Ecto neural progenitor cell (in vitro differentiated cells): ENCODE measurements around the gene SPACA7.
"Not testable (repeated sequence)": the region's sequence is repeated elsewhere in the genome, so short reads cannot be mapped to it uniquely, and the experiment has no call there.

Experiments used
- DNase-seq: peaks from one replicate; pipeline ENCODE4 v3.0.0-alpha.2; 2018; ENCODE audit warnings: low spot score

Gene SPACA7

DNA sequence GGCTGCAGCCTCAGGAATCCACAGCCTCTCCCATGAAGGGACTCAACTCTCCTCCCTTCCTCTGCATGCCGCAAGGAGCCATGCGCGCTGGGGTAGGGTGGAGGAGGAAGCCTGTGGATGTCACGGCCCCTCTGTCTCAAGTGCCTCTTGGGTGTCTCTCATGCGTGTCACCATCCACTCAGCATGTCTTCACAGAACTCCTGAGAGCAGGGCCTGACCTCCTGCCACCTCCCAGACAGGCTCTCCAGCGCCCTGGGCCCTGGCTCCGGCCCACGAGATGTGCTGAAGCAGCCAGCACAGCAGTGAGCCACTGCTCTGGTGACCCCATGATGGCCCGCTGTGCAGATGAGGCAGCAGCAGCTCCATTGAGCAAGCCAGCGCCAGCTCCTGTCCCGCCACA is 25.9 kb upstream of the SPACA7 start:
- DNase-seq = peak; percentile 43

DNA sequence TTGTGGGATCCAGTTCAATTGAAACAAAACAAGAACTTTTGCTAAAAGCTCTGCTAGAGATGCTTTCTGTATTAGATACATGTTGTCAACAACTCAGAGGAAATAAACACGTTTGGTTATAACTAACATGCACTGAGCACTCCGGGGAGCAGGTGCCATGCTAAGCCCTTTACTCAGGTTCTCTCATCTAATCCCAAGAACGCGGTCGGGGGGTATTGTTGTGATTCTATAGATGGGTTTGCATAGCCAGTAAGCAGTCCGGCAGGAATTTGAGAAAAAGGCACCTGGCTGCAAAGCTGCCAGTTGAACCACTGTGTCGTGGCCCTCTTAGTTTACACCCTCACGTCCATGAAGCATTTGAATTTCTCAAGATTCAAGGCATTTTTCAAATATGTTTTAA is 24.3 kb upstream of the SPACA7 start:
- no peak for DNase-seq

DNA sequence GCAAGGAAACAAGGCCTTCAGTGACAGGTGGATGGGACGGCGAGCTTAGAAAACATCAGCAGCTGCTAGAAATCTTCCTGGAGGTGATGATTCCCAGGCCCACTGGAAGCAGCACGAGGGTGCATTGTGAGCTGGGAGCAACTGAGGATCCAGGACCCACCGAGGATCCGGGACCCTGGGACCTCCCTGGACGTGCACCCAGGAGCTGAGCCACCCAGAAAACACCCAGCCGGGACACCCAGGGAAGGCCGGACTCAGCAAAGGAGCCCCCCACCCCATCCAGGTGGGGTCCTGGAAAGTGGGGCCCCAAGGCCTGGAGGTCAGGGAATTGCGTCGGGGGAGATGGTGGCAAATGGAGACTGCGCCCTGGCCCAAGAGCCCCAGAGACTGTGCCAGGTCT is 22.3 kb upstream of the SPACA7 start:
- DNase-seq = no peak

DNA sequence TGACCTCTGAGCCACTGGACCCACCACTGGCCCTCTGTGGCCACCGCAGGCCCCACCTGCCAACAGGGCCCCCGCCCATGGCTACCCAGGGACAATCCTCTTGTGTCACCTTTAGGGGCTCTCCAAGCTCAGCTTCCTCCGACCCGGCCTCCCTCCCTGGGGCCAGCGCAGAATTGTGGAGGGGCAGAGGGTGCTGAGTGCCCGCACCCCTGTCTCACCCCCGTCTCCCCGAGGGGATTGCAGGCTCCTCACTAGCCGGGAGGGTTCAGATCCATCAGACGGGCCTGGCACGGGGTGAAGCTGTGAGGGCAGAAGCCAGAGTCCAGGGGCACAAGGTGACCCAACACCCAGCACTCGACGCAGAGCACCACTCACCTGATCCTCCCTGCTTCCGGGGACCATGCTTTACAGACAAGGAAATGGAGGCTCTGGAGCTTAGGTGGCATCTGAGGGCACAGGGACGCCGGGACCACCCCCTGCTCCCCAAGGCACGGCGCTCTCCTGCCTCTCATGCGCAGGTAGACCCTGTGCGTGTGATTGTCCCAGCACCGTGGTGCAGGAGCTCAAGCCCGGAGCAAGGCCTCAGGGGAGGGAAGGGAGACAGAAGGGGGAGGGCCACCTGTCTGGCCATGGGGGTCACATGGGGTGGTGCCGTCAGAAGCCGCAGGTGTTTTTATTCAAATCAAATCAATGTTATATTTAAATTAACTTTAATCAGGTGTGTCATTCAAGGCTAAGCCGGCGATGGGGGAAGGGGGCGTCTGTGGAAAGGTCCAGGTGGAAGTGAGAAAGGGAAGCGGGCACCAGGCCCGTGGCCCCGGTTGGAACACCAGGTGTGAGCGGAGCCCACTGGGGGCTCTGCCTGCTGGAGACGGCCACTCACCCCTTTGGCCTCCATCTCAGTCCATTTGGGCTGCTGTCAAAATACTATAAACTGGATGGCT is 21.6 kb upstream of the SPACA7 start:
- DNase-seq = no peak

DNA sequence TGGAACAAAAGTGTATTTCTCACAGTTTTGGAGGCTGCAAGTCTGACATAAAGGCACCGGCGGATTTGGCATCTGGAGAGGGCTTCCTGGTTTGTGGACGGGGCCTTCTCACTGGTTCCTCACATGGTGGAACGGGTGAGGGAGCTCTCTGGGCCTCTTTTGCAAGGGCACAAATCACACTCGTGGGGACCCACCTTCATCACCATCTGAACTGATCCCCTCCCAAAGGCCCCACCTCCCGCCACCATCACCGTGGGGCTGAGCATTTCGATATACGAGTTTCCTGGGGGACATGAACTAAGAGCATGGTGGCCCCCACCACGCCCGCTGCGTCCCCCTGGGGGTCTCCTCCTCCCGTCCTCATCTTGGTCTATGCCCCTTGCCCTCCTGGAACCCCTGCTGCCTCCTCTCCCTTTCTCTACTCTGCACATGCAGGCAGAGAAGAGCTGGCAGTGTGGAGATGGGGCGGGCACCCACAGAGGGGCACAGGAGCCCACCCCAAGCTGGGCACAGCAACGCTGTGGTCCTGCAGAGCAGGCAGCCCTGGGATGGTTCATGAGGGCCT is 20.8 kb upstream of the SPACA7 start:
- DNase-seq = no peak

DNA sequence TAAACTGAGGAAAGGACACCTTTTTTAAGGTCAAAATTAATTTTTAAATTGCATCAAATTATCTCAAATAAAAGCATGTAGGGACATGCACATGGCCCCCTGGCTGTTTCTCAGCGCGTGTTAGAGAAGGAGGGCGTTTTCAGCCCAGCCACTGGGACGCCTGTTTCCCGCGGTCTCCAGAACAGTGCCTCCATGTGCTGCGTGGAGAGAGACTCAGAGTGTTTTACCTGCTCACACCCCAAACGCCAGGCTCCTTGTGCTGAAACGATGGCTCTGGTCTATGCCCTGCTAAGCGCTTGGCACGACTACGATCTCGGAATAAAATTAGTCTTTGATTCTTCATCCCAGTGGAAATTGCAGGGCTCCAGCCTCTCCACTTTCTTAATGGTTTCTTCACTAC is 20.0 kb upstream of the SPACA7 start:
- DNase-seq = no peak

DNA sequence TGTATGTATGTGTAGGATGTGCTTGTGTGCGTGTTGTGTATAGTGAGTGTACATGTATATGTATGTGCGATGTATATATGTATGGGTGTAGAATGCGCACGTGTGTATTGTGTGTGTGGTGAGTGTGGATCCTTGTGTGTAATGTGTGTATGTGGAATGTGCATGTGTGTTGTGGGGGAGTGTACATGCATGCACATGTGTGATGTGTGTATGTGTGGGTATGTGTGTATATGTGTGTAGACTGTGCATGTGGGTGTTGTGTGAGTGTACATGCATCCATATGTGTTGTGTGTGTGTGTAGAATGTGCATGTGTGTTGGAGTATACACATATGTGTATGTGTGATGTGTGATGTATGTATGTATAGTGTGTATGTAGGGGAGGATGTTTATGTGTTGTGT is 18.0 kb upstream of the SPACA7 start:
- no peak for DNase-seq

DNA sequence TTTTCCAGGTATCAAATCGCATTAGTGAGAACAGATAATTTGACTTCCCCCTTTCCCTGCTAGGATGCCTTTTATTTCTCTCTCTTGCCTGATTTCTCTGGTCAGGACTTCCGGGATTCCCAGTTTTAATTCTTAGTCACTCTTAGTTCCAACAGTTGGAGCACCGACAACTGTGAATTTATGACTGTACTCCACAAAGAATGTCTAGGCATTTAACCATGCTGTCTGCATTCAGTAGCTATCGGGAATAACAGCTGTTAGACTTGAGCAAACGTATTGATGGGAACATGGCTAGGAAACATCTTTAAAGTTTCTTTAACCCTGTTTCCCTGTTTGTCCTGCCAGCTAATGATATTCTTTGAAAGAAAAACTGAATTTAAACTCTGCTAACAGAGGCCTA is 14.1 kb upstream of the SPACA7 start:
- DNase-seq = no peak

DNA sequence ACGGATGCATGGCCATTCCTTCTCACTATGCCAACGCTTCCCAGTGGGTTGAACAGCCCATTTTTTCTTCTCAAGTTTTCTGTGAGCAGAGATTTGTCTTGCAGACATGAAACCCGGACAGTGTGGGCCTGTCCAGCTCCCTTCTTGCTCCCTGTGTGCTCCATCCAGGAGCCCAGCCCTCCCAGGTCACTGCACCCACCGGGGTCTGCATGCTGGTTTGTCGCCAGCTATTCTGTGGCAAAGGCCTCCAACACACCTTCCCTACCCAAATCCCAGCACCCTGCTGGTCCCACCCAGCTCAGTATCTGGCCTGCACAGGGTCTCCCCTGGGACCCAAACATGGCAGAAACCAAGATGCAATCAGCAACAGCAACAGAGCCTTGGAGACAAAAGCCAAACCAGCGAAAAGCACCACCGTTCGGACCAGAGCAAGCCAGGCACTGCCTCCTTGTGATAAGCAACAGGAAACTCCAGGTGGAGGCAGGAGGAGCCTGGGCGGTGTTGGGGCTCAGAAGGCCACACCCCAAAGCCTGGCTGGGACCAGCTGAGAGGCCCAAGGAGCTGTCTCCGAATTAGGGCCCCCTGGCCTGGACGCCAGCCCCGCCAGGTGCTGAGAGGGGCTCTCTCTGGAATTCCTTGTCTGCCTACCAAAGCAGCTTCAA is 12.2 kb upstream of the SPACA7 start:
- no peak for DNase-seq

DNA sequence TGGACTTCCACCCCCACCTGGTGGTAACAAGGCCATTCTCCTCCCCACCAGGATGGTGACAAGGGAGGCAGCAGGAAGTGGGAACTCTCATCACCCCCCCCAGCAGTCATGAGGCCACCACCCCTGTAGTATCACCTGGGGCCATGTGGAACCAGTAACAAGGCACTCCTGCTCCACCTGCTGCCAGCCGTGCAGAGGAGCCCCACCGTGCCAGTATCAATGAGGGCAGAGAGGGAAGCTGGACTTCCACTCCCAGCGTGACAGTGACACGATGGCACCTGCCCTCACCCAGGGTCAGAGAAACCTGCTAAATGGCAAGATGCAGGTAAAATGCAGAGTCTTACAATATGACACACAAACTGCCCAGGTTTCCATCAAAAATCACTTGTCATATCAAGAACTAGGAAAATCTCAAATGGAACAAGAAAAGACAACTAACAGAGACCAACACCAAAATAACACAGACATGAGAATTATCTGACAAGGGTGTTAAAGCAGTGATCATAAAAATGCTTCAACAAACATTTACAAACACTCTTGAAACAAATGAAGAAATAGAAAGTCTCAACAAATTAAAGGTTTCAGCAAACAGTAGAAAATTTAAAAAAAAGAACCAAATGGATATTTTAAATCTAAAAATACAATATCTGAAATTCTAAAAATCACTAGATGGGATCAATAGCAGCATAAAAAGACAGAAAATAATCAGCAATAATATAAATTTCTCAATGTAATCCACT is 9.1 kb upstream of the SPACA7 start:
- peak; percentile 36 for DNase-seq

DNA sequence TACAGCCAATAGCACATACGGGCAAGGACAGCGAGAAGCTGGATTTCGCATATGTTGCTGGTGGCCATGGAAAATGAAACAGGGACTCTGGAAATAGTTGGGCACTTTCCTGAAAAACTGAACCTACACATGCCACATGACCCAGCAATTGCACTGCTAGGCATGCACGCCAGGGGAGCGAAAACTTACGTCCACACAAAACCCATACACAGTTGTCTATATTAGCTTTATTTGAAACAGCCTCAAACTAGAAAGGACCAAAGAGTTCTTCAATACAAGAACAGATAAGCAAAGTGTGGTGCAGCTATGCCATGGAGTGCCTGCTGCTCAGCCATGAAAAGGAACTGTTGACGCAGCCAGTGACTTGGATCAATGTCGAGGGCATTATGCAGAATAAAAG is 7.3 kb upstream of the SPACA7 start:
- DNase-seq = peak; percentile 18

DNA sequence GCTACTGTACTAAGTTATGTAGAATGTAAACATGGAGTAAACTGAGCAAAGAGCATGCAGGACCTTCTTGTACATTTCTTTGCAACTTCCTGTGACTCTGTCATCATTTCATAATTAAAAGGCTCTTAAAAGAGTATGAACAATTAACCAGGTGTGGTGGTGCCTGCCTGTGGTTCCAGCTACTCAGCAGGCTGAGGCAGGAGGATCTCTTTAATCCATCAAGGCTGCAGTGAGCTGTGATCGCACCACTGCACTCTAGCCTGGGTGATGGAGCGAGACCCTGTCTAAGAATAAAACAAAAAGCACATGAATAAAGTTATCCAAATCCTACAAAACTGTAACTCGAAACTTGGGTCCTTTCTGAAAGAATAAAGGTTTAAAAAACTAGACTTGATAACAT is 5.8 kb upstream of the SPACA7 start:
- DNase-seq = no peak

DNA sequence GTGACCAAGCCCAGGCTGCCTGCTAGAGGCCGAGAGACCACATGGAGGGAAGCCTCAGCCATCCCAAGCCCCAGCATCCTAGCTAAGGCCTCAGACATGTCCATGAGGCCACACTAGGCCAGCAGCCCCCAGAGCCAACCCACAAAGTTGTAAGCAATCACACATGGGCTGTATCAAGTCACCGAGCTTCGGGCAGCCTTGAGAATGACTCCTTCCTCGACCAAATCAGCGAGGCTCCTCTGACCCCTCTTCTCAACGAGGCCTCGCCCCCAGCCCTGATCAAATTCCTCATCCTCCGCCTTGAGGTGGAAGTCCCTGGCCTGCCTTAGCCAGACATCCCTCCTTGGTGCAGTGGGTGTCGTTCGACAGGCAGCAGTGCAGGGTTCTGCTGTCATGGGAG is 1.9 kb upstream of the SPACA7 start:
- DNase-seq = peak; percentile 28

DNA sequence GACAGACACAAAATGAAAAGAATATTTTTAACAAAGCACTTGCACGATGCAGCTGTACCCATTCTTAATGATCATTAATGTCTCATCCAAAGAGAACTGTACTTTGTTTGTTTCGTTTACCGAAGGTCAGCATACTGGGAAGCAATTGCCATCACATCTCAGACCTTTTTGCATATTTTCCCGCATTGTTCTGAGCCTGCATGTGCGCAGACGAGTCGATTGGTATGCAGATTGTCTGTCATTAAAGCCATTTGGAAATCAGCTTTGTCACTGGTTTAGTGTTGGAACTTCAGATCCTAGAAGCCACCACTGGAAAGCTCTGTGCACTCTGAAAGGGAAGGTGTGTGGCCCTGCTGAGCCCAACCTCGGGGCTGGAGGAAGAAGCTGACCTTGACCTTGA is 15.6 kb downstream of the SPACA7 start:
- DNase-seq = no peak

DNA sequence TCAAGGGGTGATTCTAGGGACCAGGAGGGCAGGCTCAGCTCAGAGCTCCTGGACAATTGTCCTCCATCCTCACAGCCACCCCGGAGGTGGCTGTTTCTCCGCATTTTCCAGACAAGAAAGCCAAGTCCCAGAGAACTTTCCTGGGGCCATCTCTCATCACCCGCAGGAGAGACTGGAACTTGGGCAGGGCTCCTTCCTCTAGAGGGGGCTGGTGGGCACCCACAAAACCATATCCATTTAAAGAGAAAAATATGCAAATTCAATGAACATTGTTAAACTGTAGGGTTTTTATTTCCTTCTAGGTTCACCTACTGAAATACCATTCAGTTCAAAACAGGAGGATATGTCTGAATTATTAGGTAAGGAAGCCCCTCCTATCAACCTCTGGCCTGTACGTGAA is 16.6 kb downstream of the SPACA7 start:
- DNase-seq = no peak

DNA sequence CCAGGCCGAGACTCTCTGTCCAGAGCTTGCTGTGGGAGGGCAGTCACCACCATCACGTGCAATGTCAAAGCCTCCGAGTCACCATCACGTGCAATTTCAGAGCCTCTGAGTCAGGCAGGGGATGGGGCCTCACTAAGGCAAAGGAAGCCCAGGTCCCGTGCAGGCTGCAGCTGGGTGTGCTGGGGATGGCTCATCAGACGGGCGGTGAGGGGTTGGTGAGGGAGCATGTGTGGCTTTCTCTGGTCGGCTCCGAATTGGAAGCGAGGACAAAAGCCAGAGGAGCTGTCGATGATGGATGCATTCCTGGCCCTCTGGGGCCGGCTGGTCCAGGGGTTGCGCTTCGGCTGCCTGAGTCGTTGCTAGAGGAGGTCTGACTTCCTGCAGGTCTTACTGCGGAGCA is 18.9 kb downstream of the SPACA7 start:
- DNase-seq = not testable (repeated sequence)

DNA sequence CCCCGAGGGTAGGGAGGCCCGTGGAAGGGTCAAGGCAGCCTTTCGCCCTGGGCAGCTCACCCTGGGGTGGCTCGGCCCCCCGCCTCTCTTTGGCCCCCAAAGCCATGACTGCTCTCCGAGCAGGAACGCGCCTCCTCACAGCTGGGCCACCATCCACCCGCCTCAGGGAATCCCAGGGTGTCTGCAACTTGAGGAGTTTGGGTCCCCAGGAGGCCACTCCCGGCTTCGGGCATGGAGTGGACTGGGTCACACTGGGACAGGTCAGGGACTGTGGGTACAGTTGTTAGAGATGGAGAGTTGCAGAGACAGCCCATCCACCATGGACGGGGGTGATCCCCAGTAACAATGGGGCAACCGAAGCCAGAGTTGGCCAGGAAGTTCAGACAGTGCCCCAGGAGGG is 19.8 kb downstream of the SPACA7 start:
- not testable (repeated sequence) for DNase-seq

DNA sequence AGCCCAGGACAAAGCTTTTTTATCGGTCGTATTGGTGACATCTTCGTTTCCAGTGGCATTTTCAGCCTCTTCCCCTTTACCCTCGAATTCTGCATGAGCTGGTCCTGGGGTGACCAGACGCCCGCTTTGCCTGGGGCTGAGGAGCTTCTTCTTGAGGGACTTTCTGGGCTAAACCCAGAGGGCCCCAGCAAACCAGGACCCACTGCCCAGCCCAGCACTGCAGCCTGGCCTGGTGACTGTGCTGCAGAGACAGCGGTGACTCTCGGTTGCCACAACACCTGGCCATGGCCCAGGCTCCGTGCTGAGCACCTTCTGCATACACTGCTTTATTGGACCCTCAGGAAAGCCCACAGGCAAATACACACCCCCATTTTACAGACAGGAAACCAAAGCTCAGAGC is 21.0 kb downstream of the SPACA7 start:
- DNase-seq = no peak

DNA sequence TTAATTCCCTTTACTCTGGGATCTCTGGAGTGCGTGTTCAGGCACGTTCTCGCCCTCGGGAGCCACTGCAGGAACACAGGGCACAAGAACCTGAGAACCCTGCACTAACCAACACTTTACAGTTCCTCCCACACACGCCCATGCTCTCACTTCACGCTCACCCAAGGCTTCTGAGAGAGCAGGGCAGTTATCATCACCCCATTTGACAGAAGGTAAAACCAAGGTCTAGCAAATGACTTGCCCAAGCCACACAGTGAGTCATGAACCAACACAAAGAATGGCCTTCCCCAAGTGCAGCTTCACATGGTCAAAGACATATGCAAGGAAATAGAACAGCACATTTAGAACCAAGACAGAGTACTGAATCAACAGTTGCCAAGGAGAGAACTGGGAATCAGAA is 22.2 kb downstream of the SPACA7 start:
- DNase-seq = not testable (repeated sequence)

DNA sequence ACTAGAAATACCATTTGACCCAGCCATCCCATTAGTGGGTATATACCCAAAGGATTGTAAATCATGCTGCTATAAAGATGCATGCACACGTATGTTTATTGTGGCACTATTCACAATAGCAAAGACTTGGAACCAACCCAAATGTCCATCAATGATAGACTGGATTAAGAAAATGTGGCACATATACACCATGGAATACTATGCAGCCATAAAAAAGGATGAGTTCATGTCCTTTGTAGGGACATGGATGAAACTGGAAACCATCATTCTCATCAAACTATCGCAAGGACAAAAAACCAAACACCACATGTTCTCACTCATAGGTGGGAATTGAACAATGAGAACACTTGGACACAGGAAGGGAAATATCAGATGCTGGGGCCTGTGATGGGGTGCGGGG is 33.7 kb downstream of the SPACA7 start:
- DNase-seq = not testable (repeated sequence)

DNA sequence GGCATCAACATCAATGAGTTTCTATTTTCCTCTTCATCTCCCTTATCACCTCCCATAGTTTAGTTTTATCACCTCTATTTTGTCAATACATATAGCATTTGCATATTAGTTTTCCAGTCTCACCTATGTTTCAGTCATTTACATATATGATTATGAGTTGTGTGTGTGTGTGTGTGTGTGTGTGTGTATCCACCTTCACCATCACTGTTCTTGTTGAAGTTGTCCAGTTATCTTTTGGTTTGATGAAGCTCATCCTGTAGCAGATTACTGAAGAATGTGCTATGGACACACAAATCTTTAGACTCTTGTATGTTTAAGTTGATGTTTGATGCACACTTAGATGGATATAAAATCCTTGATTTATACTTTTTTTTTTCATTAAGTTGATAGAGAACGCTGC is 40.5 kb downstream of the SPACA7 start:
- no peak for DNase-seq

DNA sequence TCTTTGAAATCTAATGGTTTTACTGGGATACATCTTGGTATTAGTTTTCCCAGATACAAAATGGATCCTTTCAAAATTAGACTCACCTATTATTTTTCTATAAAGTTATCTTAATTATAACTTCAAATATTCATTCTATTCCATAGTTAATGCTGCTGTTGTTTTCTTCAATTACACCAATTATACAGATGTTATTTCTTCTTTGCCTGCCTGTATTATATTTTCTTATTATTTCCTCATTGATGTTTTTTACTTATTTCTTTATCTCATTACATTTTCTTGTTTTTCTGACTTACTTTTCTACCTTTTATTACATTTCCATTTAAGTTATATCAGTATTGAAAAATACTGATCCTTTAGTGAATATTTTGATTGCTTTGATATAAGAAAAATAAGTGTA is 40.9 kb downstream of the SPACA7 start:
- no peak for DNase-seq

DNA sequence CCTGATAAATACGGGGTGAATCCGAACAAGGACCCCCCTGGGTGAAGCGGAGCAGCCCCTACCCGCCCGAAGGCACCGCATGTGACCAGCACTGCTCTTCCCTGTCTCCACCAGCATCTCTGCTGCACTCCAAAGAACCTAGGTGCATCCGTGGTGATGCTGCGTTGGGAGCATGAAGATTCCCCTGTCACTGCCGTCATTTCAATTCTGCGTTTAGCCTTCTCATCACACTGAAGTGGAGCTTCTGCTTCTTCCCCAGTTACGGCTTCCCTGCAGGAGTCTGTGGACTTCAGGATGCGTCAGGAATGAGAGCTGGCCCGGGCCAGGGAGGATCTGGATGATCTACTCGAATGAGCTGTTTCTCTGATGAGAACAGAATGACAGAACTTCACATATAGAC is 47.9 kb downstream of the SPACA7 start:
- DNase-seq = no peak
